HL-60 (cell line): ENCODE measurements around the gene RPH3AL.

Experiments
- DNase-seq, 2 experiments: peaks; one replicate each; pipeline ENCODE4 v3.0.0-alpha.2; 2010 to 2020; ENCODE audit warnings: low read depth in 1 of 2, low spot score in 1 of 2
- H3K27ac ChIP-seq: fragments of 250-450 bp; sonication (Bioruptor Pico); replicated peaks from 2 replicates; pipeline ENCODE4 v1.5.1; 2020; ENCODE audit warnings: mild to moderate bottlenecking, moderate library complexity
- H3K27me3 ChIP-seq: fragments of 250-450 bp; sonication (Bioruptor Pico); 2 replicates; pipeline ENCODE4 v1.5.1; 2021; ENCODE audit warnings: mild to moderate bottlenecking, moderate library complexity; ENCODE audit not compliant: insufficient read depth, poor library complexity, severe bottlenecking
- H3K4me3 ChIP-seq: replicated peaks from 2 replicates; pipeline ENCODE4 v1.5.1; 2011; ENCODE audit warnings: mild to moderate bottlenecking, control low read depth, low read length; ENCODE audit not compliant: insufficient read depth
- CTCF ChIP-seq: IDR thresholded peaks from one replicate; pipeline ENCODE4 v1.5.1; 2011; ENCODE audit warnings: low read length, control low read depth, inconsistent platforms; ENCODE audit not compliant: insufficient read depth
- GABPA ChIP-seq: IDR thresholded peaks from 2 replicates; pipeline ENCODE4 v1.6.1; 2012; ENCODE audit warnings: low read depth
- POLR2AphosphoS5 ChIP-seq: IDR thresholded peaks from 2 replicates; pipeline ENCODE4 v1.6.1; 2012; ENCODE audit warnings: low read depth
- REST ChIP-seq: IDR thresholded peaks from 2 replicates; pipeline ENCODE4 v1.6.1; 2012; ENCODE audit warnings: low read depth; ENCODE audit not compliant: insufficient replicate concordance
- SPI1 ChIP-seq: IDR thresholded peaks from 2 replicates; pipeline ENCODE4 v1.6.1; 2012; ENCODE audit warnings: low read depth, mild to moderate bottlenecking, borderline replicate concordance

RPH3AL gene

GRCh38 chr17:291587-291986, 61.0 kb downstream of the RPH3AL start:
- TF ChIP-seq POLR2AphosphoS5: no peak
- TF ChIP-seq REST: no peak
- no peak for TF ChIP-seq CTCF
- no peak for TF ChIP-seq GABPA
- TF ChIP-seq SPI1: no peak

GRCh38 chr17:290626-291025, 62.0 kb downstream of the RPH3AL start:
- no peak overlapping the region for H3K27ac ChIP-seq
- no peak overlapping the region for H3K4me3 ChIP-seq
- no peaks in the 10 kb centered on the region for H3K27me3 ChIP-seq
- no peak for DNase-seq
- TF ChIP-seq SPI1: no peak
- no peak for TF ChIP-seq CTCF
- TF ChIP-seq GABPA: no peak
- no peak for TF ChIP-seq REST
- TF ChIP-seq POLR2AphosphoS5: no peak

More at GRCh38 chr17:291587-291986, 61.0 kb downstream of the RPH3AL start:
- H3K27ac ChIP-seq: no peak overlapping the region
- no peak for DNase-seq
- no peak overlapping the region for H3K4me3 ChIP-seq
- no peaks in the 10 kb centered on the region for H3K27me3 ChIP-seq

GRCh38 chr17:290121-290521, 62.5 kb downstream of the RPH3AL start:
- Histone ChIP-seq H3K4me3 (no peak overlapping the region), H3K27me3 (no peaks in the 10 kb centered on the region), H3K27ac (no peak overlapping the region)
- DNase-seq: no peak
- TF ChIP-seq POLR2AphosphoS5 (no peak), REST (no peak), CTCF (no peak), SPI1 (no peak), GABPA (no peak)
